HepG2 (cell line): ENCODE measurements around the gene ETF1. TPM values are rescaled to one million over a fixed set of nuclear protein-coding genes. Genes with fewer than 3 reads are reported as not detected.
A peak's percentile ranks its signal among the peaks of the same experiment; 100 is the strongest.

Experiments
- ATAC-seq: fragments of 200-7000 bp; cut with Tn5 transposase; 3 replicates; pipeline ENCODE4 v1.9.1; 2020; ENCODE audit warnings: mild to moderate bottlenecking, moderate library complexity
- BruUV-seq: library from RNA; stranded (reverse); fragments of 400-500 nt; replicated peaks from 2 replicates; lab custom pipeline; 2021; lab: Mats Ljungman, UMichigan
- CTCF ChIA-PET: fragments of 300-600 bp; formaldehyde crosslinking; extraction: SDS; loops from one replicate; lab custom pipeline; 2021; ENCODE audit warnings: low total read pairs, inconsistent platforms, low intra/inter-chr PET ratio; lab: Yijun Ruan, JAX
- POLR2A ChIA-PET: fragments of 350-600 bp; sonication (Branson Sonifier 250); formaldehyde crosslinking; loops from one replicate; lab custom pipeline; 2020; ENCODE audit warnings: antibody characterized with exemption, inconsistent platforms; lab: Yijun Ruan, JAX
- DNase-seq: peaks from one replicate; pipeline ENCODE4 v3.0.0-alpha.2; 2015; ENCODE audit warnings: low spot score
- FAIRE-seq: peaks from 3 replicates; lab custom pipeline; 2011; peaks lifted over from hg19 to GRCh38; lab: Jason Lieb, UNC
- H2AFZ ChIP-seq: one replicate; pipeline ENCODE4 v1.6.1; 2011; ENCODE audit warnings: low read length, inconsistent platforms
- H3K27ac ChIP-seq: fragments of 300-600 bp; 3 replicates; pipeline ENCODE4 v1.8.0; 2011; ENCODE audit warnings: mixed run types, mild to moderate bottlenecking, mixed read lengths, low read length, inconsistent platforms; ENCODE audit not compliant: insufficient read depth; ENCODE audit errors: extremely low read length
- H3K27me3 ChIP-seq, 2 experiments: fragments of 200-600 bp in 1 of 2; 2 replicates in 1 of 2; 3 replicates in 1 of 2; pipeline versions ENCODE4 v1.6.0 to v1.8.0; 2011; ENCODE audit warnings: low read length in 2 of 2, mild to moderate bottlenecking in 2 of 2, moderate library complexity in 2 of 2, inconsistent platforms in 1 of 2; ENCODE audit not compliant: insufficient read depth in 2 of 2, control insufficient read depth in 1 of 2
- H3K36me3 ChIP-seq, 2 experiments: fragments of 200-600 bp in 1 of 2; replicated peaks in 1 of 2; 2 replicates in 1 of 2; 3 replicates in 1 of 2; pipeline versions ENCODE4 v1.5.1 to v1.8.0; 2011; ENCODE audit warnings: low read length in 2 of 2, inconsistent platforms in 1 of 2; ENCODE audit not compliant: insufficient read depth in 2 of 2, control insufficient read depth in 1 of 2
- H3K4me1 ChIP-seq: 2 replicates; pipeline ENCODE4 v1.5.1; 2012; ENCODE audit warnings: low read length, inconsistent platforms; ENCODE audit not compliant: insufficient read depth
- H3K4me2 ChIP-seq: 2 replicates; pipeline ENCODE4 v1.6.0; 2011; ENCODE audit warnings: low read depth, low read length, inconsistent platforms
- H3K4me3 ChIP-seq, 3 experiments: fragments of 200-600 bp in 1 of 3; sonication (generic), shearing (Covaris generic) in 1 of 3; replicated peaks in 1 of 3; 2 replicates each; pipeline ENCODE4 v1.5.1; 2011 to 2016; ENCODE audit warnings: low read length in 3 of 3, inconsistent platforms in 2 of 3, low read depth in 2 of 3, mild to moderate bottlenecking in 2 of 3, control low read depth in 1 of 3, mixed read lengths in 1 of 3; ENCODE audit not compliant: insufficient read depth in 1 of 3
- H3K79me2 ChIP-seq: one replicate; pipeline ENCODE4 v1.6.1; 2011; ENCODE audit warnings: low read length, inconsistent platforms; ENCODE audit not compliant: insufficient read depth
- H3K9ac ChIP-seq: 2 replicates; pipeline ENCODE4 v1.6.0; 2011; ENCODE audit warnings: mild to moderate bottlenecking, low read depth, low read length, inconsistent platforms; ENCODE audit not compliant: insufficient read depth
- H3K9me3 ChIP-seq: 2 replicates; pipeline ENCODE4 v1.5.1; 2012; ENCODE audit warnings: mild to moderate bottlenecking, low read length
- H4K20me1 ChIP-seq: 2 replicates; pipeline ENCODE4 v1.6.0; 2011; ENCODE audit warnings: inconsistent platforms, mild to moderate bottlenecking, low read length, moderate library complexity; ENCODE audit not compliant: insufficient read depth
- CEBPZ ChIP-seq: IDR thresholded peaks from 2 replicates; pipeline ENCODE4 v1.6.1; 2012; ENCODE audit warnings: low read length, improper control_type of control experiment
- KMT2B ChIP-seq: IDR thresholded peaks from 2 replicates; pipeline ENCODE4 v1.6.1; 2016; ENCODE audit warnings: missing genetic modification reagents, missing compliant biosample characterization
- MAZ ChIP-seq, 2 experiments: sonication (generic) in 1 of 2; formaldehyde crosslinking in 1 of 2; IDR thresholded peaks; 2 replicates each; pipeline versions ENCODE4 v1.5.0 to v1.6.1; 2012 to 2020; ENCODE audit warnings: low read depth in 2 of 2, mild to moderate bottlenecking in 2 of 2, borderline replicate concordance in 1 of 2, improper control_type of control experiment in 1 of 2, low read length in 1 of 2, missing genetic modification reagents in 1 of 2, moderate library complexity in 1 of 2
- MYC ChIP-seq: sonication (generic); formaldehyde crosslinking; IDR thresholded peaks from 2 replicates; pipeline ENCODE4 v1.9.0; 2021; ENCODE audit warnings: missing genetic modification reagents, borderline replicate concordance
- POLR2A ChIP-seq, 2 experiments: IDR thresholded peaks; 2 replicates each; pipeline ENCODE4 v1.6.1; 2011; ENCODE audit warnings: low read depth in 2 of 2, low read length in 2 of 2, mild to moderate bottlenecking in 1 of 2, moderate library complexity in 1 of 2; ENCODE audit not compliant: insufficient read depth in 1 of 2
- POLR2AphosphoS2 ChIP-seq: IDR thresholded peaks from 2 replicates; pipeline ENCODE4 v1.6.1; 2011; ENCODE audit warnings: low read depth, low read length, improper control_type of control experiment
- RBFOX2 ChIP-seq: fragments of 200-400 bp; formaldehyde crosslinking; IDR thresholded peaks from 2 replicates; pipeline ENCODE4 v1.6.1; 2017; ENCODE audit warnings: low read depth, mild to moderate bottlenecking, low read length
- SMAD3 ChIP-seq: sonication (generic); formaldehyde crosslinking; IDR thresholded peaks from 2 replicates; pipeline ENCODE4 v1.4.0; 2020; ENCODE audit warnings: missing genetic modification reagents
- ZC3H13 ChIP-seq: sonication (generic); formaldehyde crosslinking; IDR thresholded peaks from 2 replicates; pipeline ENCODE4 v1.8.1; 2023; ENCODE audit warnings: mild to moderate bottlenecking, missing genetic modification reagents, moderate library complexity
- ZNF562 ChIP-seq: sonication (generic); formaldehyde crosslinking; IDR thresholded peaks from 2 replicates; pipeline ENCODE4 v1.8.0; 2022; ENCODE audit warnings: missing genetic modification reagents, borderline replicate concordance
- ZSCAN25 ChIP-seq: sonication (generic); formaldehyde crosslinking; IDR thresholded peaks from 2 replicates; pipeline ENCODE4 v1.8.0; 2022; ENCODE audit warnings: mild to moderate bottlenecking, missing genetic modification reagents
- ZZZ3 ChIP-seq: sonication (generic); formaldehyde crosslinking; IDR thresholded peaks from 2 replicates; pipeline ENCODE4 v1.4.0; 2020; ENCODE audit warnings: missing genetic modification reagents, mild to moderate bottlenecking, borderline replicate concordance
- WGBS: methylation state at CpG from one replicate; pipeline ENCODE4 v1.1.6; 2017; ENCODE audit warnings: low lambda C conversion rate; 5-methylcytosine and 5-hydroxymethylcytosine counted together
- in situ Hi-C: cut with HindIII; loops from 2 replicates; pipeline ENCODE4 v1.10.0; 2017; ENCODE audit warnings: low pct_unique_long_range_greater_than_20kb; ENCODE audit not compliant: extremely low pct_ligation_motif_present
- intact Hi-C: fragments of 100-400 bp; cut with micrococcal nuclease; formaldehyde crosslinking; loops from one replicate; pipeline ENCODE4 v1.10.0; 2022; ENCODE audit not compliant: unreplicated experiment
- polyA plus RNA-seq, 8 experiments: library from polyadenylated mRNA; depleted of rRNA in 3 of 8; stranded (reverse) in 7 of 8; unstranded in 1 of 8; fragments of >200 nt; fragmentation: Illumina TruSeq in 4 of 8; extraction: Trizol in 4 of 8; gene quantifications; 2 replicates each; pipeline versions ENCODE4 v1.2.1 to v1.2.3, GENCODE V29; 2011 to 2016; ENCODE audit warnings: low read depth in 4 of 8, missing spikeins in 1 of 8, mixed read lengths in 1 of 8; ENCODE audit not compliant: insufficient read depth in 1 of 8
- total RNA-seq, 5 experiments: library from RNA; depleted of rRNA; stranded (reverse); fragments of >200 nt; fragmentation: Illumina TruSeq; extraction: Trizol; gene quantifications; 2 replicates each; pipeline ENCODE4 v1.2.3, GENCODE V29; 2016; ENCODE audit warnings: low read depth in 1 of 5

ETF1 gene
- total and polyA plus RNA-seq, 2 of the 13 experiments (the other 11 are each of a cell fraction or from before 2014, with no cell fraction given) = 52.1 to 184 TPM

GRCh38 chr5:138469540-138470321 lies 73.3 kb downstream of the ETF1 start (continued):
- TF ChIP-seq MAZ (IDR thresholded peaks at IDR 0.05; ENCODE audit: borderline replicate concordance, low read depth, low read length) (0 out of 2 replicates have a peak, but pooled peaks have one; percentile 0), MAZ (CRISPR knock-in tag; IDR thresholded peaks at IDR 0.05; ENCODE audit: low read depth) (no peak), SMAD3 (CRISPR knock-in tag) (no peak), POLR2A (IDR thresholded peaks at IDR 0.05; ENCODE audit: insufficient read depth in 1 of 2, low read depth in 2 of 2, low read length in 2 of 2) (peak in 1 of 2 experiments; percentile 85; a peak in 1 of 4 replicates), CEBPZ (0 out of 2 replicates have a peak, but pooled peaks have one; percentile 5), MYC (CRISPR knock-in tag) (0 out of 2 replicates have a peak, but pooled peaks have one; percentile 8), ZC3H13 (CRISPR knock-in tag) (peak; percentile 94)

- CTCF ChIA-PET = no interaction called here
- BruUV-seq = no TSS peak
- in situ Hi-C loops = loop anchor here (5.0 kb wide), 1 partner anchor 33 kb away; no protein-coding TSS in a partner anchor
Observed at GRCh38 chr5:138468966-138469539, 74.0 kb downstream of the ETF1 start.

More at GRCh38 chr5:138468966-138469539, 74.0 kb downstream of the ETF1 start:
- H3K36me3 ChIP-seq = peaks cover 0 to 7% of the 10 kb centered on the region in 2 experiments; a peak in 2 of 5 replicates
- POLR2A ChIA-PET = interaction anchor here (1.4 to 2.2 kb wide), 3 partner anchors 24 to 82 kb away, joined by 3 to 7 read pairs (median 4); no protein-coding TSS in a partner anchor
- 77% methylated on average over 7 of the region's 8 CpGs for WGBS
- DNase-seq (no peak), ATAC-seq (no peak), FAIRE-seq (no peak)
- peaks cover 3% of the 10 kb centered on the region; the same call in 1 of the 2 replicates for H4K20me1 ChIP-seq
- H2AFZ ChIP-seq = no peak overlapping the region
- intact Hi-C loops = no loop called here
- TF ChIP-seq CEBPZ (peak; percentile 46; the same call in 1 of the 2 replicates), MAZ (IDR thresholded peaks at IDR 0.05; ENCODE audit: borderline replicate concordance, low read depth, low read length) (peak; percentile 47; the same call in 1 of the 2 replicates), MAZ (CRISPR knock-in tag; IDR thresholded peaks at IDR 0.05; ENCODE audit: low read depth) (no peak), POLR2AphosphoS2 (peak; percentile 98), ZSCAN25 (CRISPR knock-in tag) (no peak), ZNF562 (no peak), RBFOX2 (peak; percentile 24; the same call in 1 of the 2 replicates), ZZZ3 (CRISPR knock-in tag) (no peak), KMT2B (CRISPR knock-in tag) (no peak)
- no peak overlapping the region for H3K9ac ChIP-seq
- peaks cover 51% of the 10 kb centered on the region for H3K4me1 ChIP-seq
- 0 out of 5 replicates have a peak, but pooled peaks cover 0 to 2% of the 10 kb centered on the region in 2 experiments for H3K27me3 ChIP-seq
- no peak overlapping the region for H3K4me2 ChIP-seq
- peaks cover 3% of the 10 kb centered on the region for H3K79me2 ChIP-seq
- H3K4me3 ChIP-seq = no peak overlapping the region
- no peaks in the 10 kb centered on the region for H3K9me3 ChIP-seq
- no peak overlapping the region for H3K27ac ChIP-seq
